Natural killer cell (primary cell): Measurements from ENCODE around the gene KDM3B. TPM values are rescaled to one million over a fixed set of nuclear protein-coding genes. Genes with fewer than 3 reads are reported as not detected.

Source experiments
- ATAC-seq, 3 donors: fragments of 150-1000 bp in 2 of 3; fragments of 200-7000 bp in 1 of 3; cut with Tn5 transposase; 1 replicate in 1 of 3; 2 replicates in 2 of 3; pipeline ENCODE4 v1.10.0; 2021; ENCODE audit warnings: mild to moderate bottlenecking in 2 of 3, moderate library complexity in 2 of 3
- DNase-seq, 2 donors: peaks; one replicate each; pipeline versions ENCODE4 v3.0.0 to v3.0.0-alpha.2; 2013 to 2021; ENCODE audit warnings: mixed read lengths in 1 of 2
- H3K27ac ChIP-seq: one replicate; pipeline ENCODE4 v1.5.1; 2013; ENCODE audit warnings: mild to moderate bottlenecking, low read length
- H3K27me3 ChIP-seq: one replicate; pipeline ENCODE4 v1.6.1; 2013; ENCODE audit warnings: low read length; ENCODE audit not compliant: control insufficient read depth, insufficient read depth
- H3K36me3 ChIP-seq: one replicate; pipeline ENCODE4 v1.6.1; 2013; ENCODE audit warnings: low read length; ENCODE audit not compliant: control insufficient read depth, insufficient read depth
- H3K4me1 ChIP-seq: one replicate; pipeline ENCODE4 v1.6.1; 2013; ENCODE audit warnings: low read length; ENCODE audit not compliant: control insufficient read depth, insufficient read depth
- H3K4me3 ChIP-seq: one replicate; pipeline ENCODE4 v1.5.1; 2013; ENCODE audit warnings: low read length
- H3K9me3 ChIP-seq: one replicate; pipeline ENCODE4 v1.6.1; 2013; ENCODE audit warnings: low read length; ENCODE audit not compliant: control insufficient read depth, insufficient read depth
- H3K27ac Mint-ChIP-seq, 2 donors: one replicate each; pipeline ENCODE4 v1.8.0; 2022; ENCODE audit warnings: mild to moderate bottlenecking in 2 of 2, mixed read lengths in 2 of 2, moderate library complexity in 1 of 2
- H3K27me3 Mint-ChIP-seq, 2 donors: one replicate each; pipeline ENCODE4 v1.8.0; 2022; ENCODE audit warnings: low read depth in 2 of 2, mixed read lengths in 2 of 2
- H3K36me3 Mint-ChIP-seq: one replicate; pipeline ENCODE4 v1.8.0; 2022; ENCODE audit warnings: mixed read lengths
- H3K4me1 Mint-ChIP-seq, 2 donors: one replicate each; pipeline ENCODE4 v1.8.0; 2022; ENCODE audit warnings: mixed read lengths in 2 of 2
- H3K4me3 Mint-ChIP-seq: one replicate; pipeline ENCODE4 v1.8.0; 2022; ENCODE audit warnings: mild to moderate bottlenecking, moderate library complexity, mixed read lengths
- H3K9me3 Mint-ChIP-seq, 2 donors: one replicate each; pipeline ENCODE4 v1.8.0; 2022; ENCODE audit warnings: mixed read lengths in 2 of 2
- WGBS: methylation state at CpG from one replicate; pipeline ENCODE4 v1.1.7; 2013; ENCODE audit warnings: missing lambda C conversion rate; ENCODE audit not compliant: insufficient coverage; 5-methylcytosine and 5-hydroxymethylcytosine counted together
- intact Hi-C: fragments of 100-400 bp; cut with micrococcal nuclease; formaldehyde crosslinking; loops from one replicate; pipeline ENCODE4 v1.14.2; 2022
- total RNA-seq, 4 donors: library from RNA; stranded (reverse); fragments of 120-200 nt in 1 of 4; gene quantifications; one replicate each; pipeline versions ENCODE4 v1.2.3 to v1.2.4, GENCODE V29; 2013 to 2022
- TF ChIP-seq, protein P1 (sequence below): fragments of 200-600 bp; IDR thresholded peaks from one replicate; pipeline ENCODE4 v1.8.0; 2022; ENCODE audit warnings: antibody characterized with exemption

Gene KDM3B
- total RNA-seq, 3 donors from 2014 or later (not counting 1 experiment from before 2014, with no cell fraction given): 82.3 to 87.1 (median 82.3) TPM

DNA sequence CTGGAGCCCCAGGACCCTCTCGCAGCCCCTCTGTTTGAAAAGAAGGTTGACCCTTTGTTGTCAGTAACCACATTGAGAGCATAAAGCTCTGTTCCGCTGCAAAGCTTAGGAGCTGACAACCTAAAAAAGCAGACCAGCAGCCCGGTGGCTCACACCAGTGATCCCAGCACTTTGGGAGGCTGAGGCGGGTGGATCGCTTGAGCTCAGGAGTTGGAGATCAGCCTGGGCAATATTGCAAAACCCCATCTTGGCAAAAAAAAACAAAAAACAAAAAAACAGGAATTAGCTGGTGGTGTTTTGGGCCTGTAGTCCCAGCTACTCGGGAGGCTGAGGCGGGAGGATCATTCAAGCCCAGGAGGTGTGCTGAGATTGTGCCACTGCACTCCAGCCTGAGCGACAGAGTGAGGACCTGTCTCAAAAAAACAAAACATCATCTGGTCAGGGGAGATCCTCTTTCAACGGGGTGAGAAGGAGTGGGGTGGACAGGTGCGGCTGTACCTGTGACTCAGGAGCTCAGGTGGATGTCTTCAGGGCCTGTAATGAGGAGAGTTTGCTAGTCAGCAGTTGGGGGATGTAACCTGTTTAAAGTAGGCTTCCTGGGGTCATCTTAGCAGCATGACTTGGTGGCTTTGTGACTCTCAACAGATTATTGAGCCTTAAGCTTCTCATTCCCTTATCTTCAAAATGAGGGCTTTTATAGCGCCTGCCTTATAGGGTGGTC lies 85.7 kb downstream of the KDM3B start:
- Histone ChIP-seq H3K9me3 (no peaks in the 10 kb centered on the region), H3K4me1 (peaks cover 15% of the 10 kb centered on the region), H3K27ac (no peak overlapping the region), H3K4me3 (peak overlapping the region; percentile 34), H3K27me3 (no peaks in the 10 kb centered on the region), H3K36me3 (peaks cover 28% of the 10 kb centered on the region)
- WGBS: 84% methylated on average over 11 of the region's 11 CpGs
- ATAC-seq (no peak), DNase-seq (no peak)
- Mint-ChIP-seq H3K4me3 (peak overlapping the region; percentile 79), H3K4me1 (peaks cover 6 to 33% of the 10 kb centered on the region in 2 donors), H3K27me3 (peaks cover 0 to 5% of the 10 kb centered on the region in 2 donors), H3K36me3 (peaks cover 15% of the 10 kb centered on the region), H3K9me3 (no peaks in the 10 kb centered on the region), H3K27ac (peak overlapping the region; percentile 59 to 65)
- intact Hi-C loops: no loop called here
- TF ChIP-seq, protein P1, sequence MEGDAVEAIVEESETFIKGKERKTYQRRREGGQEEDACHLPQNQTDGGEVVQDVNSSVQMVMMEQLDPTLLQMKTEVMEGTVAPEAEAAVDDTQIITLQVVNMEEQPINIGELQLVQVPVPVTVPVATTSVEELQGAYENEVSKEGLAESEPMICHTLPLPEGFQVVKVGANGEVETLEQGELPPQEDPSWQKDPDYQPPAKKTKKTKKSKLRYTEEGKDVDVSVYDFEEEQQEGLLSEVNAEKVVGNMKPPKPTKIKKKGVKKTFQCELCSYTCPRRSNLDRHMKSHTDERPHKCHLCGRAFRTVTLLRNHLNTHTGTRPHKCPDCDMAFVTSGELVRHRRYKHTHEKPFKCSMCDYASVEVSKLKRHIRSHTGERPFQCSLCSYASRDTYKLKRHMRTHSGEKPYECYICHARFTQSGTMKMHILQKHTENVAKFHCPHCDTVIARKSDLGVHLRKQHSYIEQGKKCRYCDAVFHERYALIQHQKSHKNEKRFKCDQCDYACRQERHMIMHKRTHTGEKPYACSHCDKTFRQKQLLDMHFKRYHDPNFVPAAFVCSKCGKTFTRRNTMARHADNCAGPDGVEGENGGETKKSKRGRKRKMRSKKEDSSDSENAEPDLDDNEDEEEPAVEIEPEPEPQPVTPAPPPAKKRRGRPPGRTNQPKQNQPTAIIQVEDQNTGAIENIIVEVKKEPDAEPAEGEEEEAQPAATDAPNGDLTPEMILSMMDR: no peak

DNA sequence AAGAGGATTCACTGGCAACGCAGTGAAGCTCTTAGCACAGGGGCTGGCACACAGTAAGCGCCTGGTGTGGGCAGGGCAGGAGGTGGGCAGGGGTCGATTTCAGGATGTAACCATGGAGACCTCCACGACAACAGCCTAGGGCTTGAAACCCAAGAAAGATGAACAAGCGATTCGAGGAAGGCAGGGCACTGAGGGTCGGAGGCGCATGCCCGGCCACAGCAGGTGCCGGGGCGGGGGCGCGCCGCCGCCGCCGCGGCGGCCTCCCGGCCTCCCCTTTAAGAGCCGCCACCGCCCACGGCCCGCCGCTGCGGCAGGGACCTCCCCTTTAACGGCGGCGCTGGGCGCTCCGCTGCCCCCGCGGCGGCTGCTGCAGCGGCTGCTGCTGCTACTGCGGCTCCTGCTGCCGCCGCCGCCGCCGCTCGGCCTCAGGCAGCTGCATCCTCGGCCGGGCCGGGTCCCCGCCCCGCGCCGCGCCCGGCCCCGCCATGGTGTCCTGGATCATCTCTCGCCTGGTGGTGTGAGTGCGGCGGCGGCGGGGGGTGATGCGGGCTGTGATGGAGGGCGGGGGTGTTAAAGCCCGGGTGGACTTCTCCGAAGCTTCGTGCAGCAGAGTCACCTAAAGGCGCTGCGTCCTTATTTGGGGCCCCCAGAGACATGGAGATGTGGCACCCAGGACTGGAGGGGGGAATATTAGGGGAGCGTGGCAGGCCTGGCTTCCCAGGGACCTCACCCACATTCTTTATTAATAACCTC lies 86.4 kb downstream of the KDM3B start, which contains the start of gene REEP2:
TSS of gene REEP2 (plus strand) at position 334 of the 753 bp plus-strand sequence. CDS start at position 486, 152 bp downstream.
- H3K4me3 ChIP-seq: peak within 1 kb of the TSS; percentile 34
- intact Hi-C loops: no loop called here
- Mint-ChIP-seq H3K4me3 (peak within 1 kb of the TSS; percentile 79), H3K27me3 (peaks cover 0 to 5% of the 10 kb centered on the region in 2 donors), H3K4me1 (peaks cover 6 to 33% of the 10 kb centered on the region in 2 donors), H3K27ac (peak within 1 kb of the TSS; percentile 59 to 80), H3K9me3 (no peaks in the 10 kb centered on the region), H3K36me3 (peaks cover 15% of the 10 kb centered on the region)
- ATAC-seq (peak; percentile 84 to 87 (median 87)), DNase-seq (peak; percentile 65 to 75)
- no peaks in the 10 kb centered on the region for H3K9me3 ChIP-seq
- H3K27ac ChIP-seq: no peak within 1 kb of the TSS
- peaks cover 15% of the 10 kb centered on the region for H3K4me1 ChIP-seq
- H3K27me3 ChIP-seq: no peaks in the 10 kb centered on the region
- TF ChIP-seq, protein P1: no peak
- H3K36me3 ChIP-seq: peaks cover 24% of the 10 kb centered on the region
- WGBS: under 1% methylated on average over 64 of the region's 65 CpGs

DNA sequence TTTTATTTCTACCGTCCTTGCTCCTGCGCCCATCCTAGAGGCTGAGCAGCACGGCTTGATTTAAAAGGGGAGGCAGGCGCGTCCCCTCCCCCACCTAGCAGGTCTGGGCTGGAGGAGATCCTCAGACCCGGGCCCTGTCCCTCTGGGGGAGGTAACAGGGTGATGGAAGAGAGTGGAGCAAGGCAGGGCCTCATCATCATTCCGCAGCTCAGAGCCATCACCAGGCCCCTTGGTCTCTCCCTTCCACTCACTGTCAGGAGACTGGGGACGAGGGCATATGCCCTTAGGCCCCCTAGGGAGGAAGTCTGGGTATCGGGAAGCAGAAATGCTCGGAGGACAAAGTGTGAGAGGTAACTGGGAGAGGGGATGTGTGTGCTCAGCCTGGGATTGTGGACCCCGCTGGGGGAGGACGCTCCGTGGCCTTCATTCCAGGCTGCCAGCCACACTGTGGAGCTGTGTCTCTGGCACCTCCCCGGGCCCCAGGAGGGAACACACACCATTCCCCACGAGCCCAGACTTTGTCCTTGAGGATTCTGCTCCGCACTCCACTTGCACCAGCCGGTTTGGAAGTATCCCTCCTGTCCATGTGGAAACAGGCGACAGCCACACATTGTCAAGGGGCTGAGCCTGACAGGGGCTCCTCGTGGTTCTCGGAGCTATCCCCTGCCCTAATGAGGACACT lies 87.1 kb downstream of the KDM3B start:
- H3K27me3 Mint-ChIP-seq: peaks cover 0 to 5% of the 10 kb centered on the region in 2 donors
- Histone ChIP-seq H3K27ac (no peak overlapping the region), H3K4me3 (peak overlapping the region; percentile 27), H3K4me1 (peaks cover 15% of the 10 kb centered on the region), H3K9me3 (no peaks in the 10 kb centered on the region), H3K36me3 (peaks cover 20% of the 10 kb centered on the region), H3K27me3 (no peaks in the 10 kb centered on the region)
- TF ChIP-seq, protein P1: no peak
- H3K36me3 Mint-ChIP-seq: peaks cover 15% of the 10 kb centered on the region
- peak overlapping the region in 1 of 2 donors; percentile 80 for H3K27ac Mint-ChIP-seq
- ATAC-seq: no peak
- H3K4me1 Mint-ChIP-seq: peaks cover 6 to 33% of the 10 kb centered on the region in 2 donors
- DNase-seq: no peak
- H3K9me3 Mint-ChIP-seq: no peaks in the 10 kb centered on the region
- WGBS: 68% methylated on average over 19 of the region's 20 CpGs
- H3K4me3 Mint-ChIP-seq: peak overlapping the region; percentile 70
- intact Hi-C loops: loop anchor here (2.0 kb wide), 1 partner anchor 43 kb away; no protein-coding TSS in a partner anchor
